ENCODE results near the gene PPP1R3E. TPM values are rescaled to one million over a fixed set of nuclear protein-coding genes. Genes with fewer than 3 reads are reported as not detected.
"Not testable (repeated sequence)": the region's sequence is repeated elsewhere in the genome, so short reads cannot be mapped to it uniquely, and the experiment has no call there.

PPP1R3E gene
- total RNA-seq, 8 experiments from 2014 or later = 6.1 to 21.3 (median 12.6) TPM

DNA sequence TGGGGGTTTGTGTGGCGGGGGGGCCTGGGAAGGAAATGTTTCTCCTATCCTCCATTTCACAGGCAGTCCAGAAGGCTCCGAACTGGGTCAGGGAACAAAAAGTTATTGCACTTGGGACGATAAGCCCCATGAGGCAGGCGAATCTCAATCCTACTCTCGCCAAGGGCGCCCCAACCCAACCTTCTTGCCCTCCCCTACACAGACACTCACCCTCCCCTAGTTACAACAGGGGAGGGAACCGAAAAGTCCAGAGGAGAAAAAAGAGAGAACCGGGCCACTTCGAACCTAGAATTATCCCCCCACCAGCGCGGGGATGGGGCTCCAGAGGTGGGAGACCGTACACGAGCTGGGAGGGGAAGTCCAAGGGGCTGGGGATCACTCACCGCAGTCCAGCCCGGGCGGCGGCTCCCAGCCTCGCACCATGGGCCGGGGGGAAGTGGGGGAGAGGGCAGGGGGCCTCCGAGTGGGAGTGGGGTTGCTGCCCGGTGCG, 17.1 kb downstream of the PPP1R3E start:
- H3K4me1 ChIP-seq (replicated peaks in 1 of 2) = peaks cover 8 to 17% of the 10 kb centered on the region in 2 donors
- H3K27ac ChIP-seq = peak overlapping the region in 1 of 2 donors; percentile 75
- peak; percentile 13 to 64 (median 58) for ATAC-seq (replicated peaks in 6 of 8)
- in situ Hi-C loops (cut with MboI; ENCODE audit: low pct_unique_long_range_greater_than_20kb in 2 of 9, low sequenced_read_pairs in 9 of 9, unreplicated experiment in 9 of 9) = no loop called here
- 0% methylated on average over 1 of the region's 22 CpGs; no CpG with 5 or more reads in 9 of the 10 experiments for WGBS, 10 experiments
- H3K4me3 ChIP-seq = peak overlapping the region; percentile 75 to 96 (median 84)

DNA sequence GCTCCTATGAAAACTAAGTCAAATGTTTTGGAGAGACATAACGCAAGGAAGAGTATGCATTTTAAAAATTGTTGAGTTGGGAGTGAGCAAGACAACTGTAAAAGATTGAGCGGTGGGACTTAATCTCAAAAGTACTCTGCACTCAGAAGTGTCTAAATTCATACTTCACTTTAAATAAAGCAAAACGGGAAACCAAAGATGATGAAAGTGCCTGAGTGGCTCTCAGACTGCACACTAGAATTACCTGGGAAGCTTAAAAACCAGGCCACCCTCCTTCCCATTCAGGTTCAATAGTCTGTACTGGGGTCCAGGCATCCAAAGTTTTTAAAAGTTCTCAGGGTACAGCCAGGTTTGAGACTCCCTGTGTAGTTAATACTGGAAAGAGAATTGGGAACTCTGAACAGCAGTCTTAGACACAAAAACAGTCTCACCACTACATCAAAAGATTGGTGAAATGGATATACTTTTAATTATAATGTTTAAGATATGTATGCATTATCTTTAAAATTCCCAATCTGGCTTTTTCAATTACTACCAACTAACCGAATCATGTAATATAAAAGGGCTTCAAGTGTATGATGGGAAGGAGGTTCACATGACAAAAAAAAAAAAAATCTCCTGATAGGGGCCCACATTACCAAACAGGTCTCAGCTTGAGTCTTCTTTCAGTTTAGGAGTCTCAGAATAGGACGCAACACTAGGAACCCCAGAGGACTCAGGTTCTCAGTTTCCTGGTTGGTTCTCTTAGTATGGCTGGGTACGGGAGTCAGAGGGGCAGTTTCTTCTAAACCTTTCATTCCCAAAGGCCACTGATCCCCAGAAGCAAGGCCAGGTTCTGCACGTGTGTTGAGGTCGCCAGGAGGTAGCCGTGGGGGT, 17.8 kb downstream of the PPP1R3E start:
- Histone ChIP-seq H3K27ac (no peak overlapping the region), H3K4me3 (peak overlapping the region; percentile 75 to 96 (median 84)), H3K4me1 (replicated peaks in 1 of 2) (peaks cover 14 to 24% of the 10 kb centered on the region in 2 donors)
- in situ Hi-C loops (cut with MboI; ENCODE audit: low pct_unique_long_range_greater_than_20kb in 2 of 9, low sequenced_read_pairs in 9 of 9, unreplicated experiment in 9 of 9) = no loop called here
- 27 to 87% (median 58%) methylated on average over 1 to 5 of the region's 9 CpGs for WGBS, 10 experiments
- no peak for ATAC-seq (replicated peaks in 6 of 8)

DNA sequence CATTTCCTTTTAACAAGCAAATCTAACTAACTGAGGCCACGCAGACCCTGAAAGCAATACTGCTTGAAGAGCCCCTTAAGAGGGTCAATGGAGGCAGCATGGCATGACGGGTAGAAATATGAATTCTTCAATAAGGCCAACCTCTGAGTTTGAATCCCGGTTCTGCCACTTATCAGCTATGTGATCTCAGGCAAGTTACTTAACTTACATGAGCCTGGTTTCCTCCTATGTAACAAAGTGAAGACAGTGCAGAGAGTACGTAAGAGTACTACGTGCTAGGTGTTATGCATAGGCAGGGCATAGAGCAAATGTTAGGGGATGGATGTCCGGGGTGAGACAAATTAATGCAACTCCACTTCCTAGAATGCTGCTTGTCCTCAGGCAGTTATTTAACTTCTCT, 21.4 kb downstream of the PPP1R3E start:
- 65 to 100% (median 96%) methylated on average over 1 to 6 of the region's 6 CpGs; no CpG with 5 or more reads in 4 of the 10 experiments for WGBS, 10 experiments
- in situ Hi-C loops (cut with MboI; ENCODE audit: low pct_unique_long_range_greater_than_20kb in 2 of 9, low sequenced_read_pairs in 9 of 9, unreplicated experiment in 9 of 9) = no loop called here
- ATAC-seq (replicated peaks in 6 of 8) = no peak

DNA sequence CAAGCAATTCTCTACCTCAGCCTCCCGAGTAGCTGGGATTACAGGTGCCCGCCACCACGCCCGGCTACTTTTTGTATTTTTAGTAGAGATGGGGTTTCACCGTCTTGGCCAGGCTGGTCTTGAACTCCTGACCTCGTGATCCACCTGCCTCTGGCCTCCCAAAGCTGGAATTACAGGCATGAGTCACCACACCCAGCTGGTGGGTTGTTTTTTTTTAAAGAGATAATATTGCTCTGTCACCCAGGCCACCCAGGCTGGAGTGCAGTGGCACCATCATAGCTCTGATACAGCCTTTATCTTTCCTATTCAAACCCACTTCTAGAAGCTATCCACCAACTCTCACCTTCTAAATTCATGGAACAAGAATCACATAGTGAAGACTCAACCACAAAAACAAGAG, 24.7 kb downstream of the PPP1R3E start:
- H3K27ac ChIP-seq; ATAC-seq (replicated peaks in 6 of 8); in situ Hi-C loops (cut with MboI; ENCODE audit: low pct_unique_long_range_greater_than_20kb in 2 of 9, low sequenced_read_pairs in 9 of 9, unreplicated experiment in 9 of 9); H3K4me3 ChIP-seq: not testable (repeated sequence)
- 55 to 100% (median 92%) methylated on average over 1 to 6 of the region's 6 CpGs; no CpG with 5 or more reads in 4 of the 10 experiments for WGBS, 10 experiments
- H3K4me1 ChIP-seq (replicated peaks in 1 of 2) = peaks cover 9 to 11% of the 10 kb centered on the region in 2 donors

More for the DNA sequence above, 21.4 kb downstream of the PPP1R3E start:
- Histone ChIP-seq H3K4me1 (replicated peaks in 1 of 2) (peaks cover 14 to 20% of the 10 kb centered on the region in 2 donors), H3K4me3 (no peak overlapping the region), H3K27ac (no peak overlapping the region)

DNA sequence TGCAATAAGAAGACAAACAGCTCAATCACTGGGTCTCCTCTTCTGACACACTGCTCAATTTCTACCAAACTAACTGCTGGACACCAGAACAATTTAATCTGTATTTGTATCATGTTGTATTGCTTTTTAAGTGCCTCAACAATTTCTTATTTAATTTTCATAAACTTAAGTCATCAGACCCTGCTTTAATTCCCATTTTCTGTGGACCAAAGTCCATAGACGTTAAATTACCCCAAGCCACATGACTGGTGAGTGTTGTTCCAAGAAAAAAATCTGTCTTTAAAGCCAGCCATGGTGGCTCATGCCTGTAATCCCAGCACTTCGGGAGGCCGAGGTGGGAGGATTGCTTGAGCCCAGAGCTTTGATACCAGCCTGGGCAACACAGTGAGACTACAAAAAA, 25.5 kb downstream of the PPP1R3E start:
- 73 to 100% (median 95%) methylated on average over 1 to 3 of the region's 3 CpGs; no CpG with 5 or more reads in 1 of the 10 experiments for WGBS, 10 experiments
- Histone ChIP-seq H3K4me3 (no peak overlapping the region), H3K4me1 (replicated peaks in 1 of 2) (peaks cover 9 to 11% of the 10 kb centered on the region in 2 donors), H3K27ac (no peak overlapping the region)
- in situ Hi-C loops (cut with MboI; ENCODE audit: low pct_unique_long_range_greater_than_20kb in 2 of 9, low sequenced_read_pairs in 9 of 9, unreplicated experiment in 9 of 9) = no loop called here
- ATAC-seq (replicated peaks in 6 of 8) = no peak

DNA sequence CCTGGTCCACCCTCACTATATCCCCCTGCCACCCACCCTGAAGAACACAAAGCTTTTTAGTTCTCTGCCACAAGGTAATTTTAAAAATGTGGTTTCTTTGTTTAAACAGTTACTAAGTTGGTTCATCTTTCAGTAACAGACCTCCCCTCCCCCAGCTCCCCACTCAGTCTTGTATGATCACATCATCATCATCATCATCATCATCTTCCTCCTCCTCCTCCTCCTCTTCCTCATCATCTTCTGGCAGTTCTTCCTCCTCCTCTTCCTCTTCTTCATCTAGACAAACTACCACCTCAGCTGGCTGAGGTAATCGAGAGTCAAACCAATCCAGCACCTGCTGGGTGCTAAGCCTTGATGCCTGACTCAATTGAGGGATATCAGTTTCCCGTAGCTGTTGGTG, 27.2 kb downstream of the PPP1R3E start:
- Histone ChIP-seq H3K27ac (no peak overlapping the region), H3K4me1 (replicated peaks in 1 of 2) (peaks cover 7 to 9% of the 10 kb centered on the region in 2 donors), H3K4me3 (no peak overlapping the region)
- in situ Hi-C loops (cut with MboI; ENCODE audit: low pct_unique_long_range_greater_than_20kb in 2 of 9, low sequenced_read_pairs in 9 of 9, unreplicated experiment in 9 of 9) = no loop called here
- ATAC-seq (replicated peaks in 6 of 8) = no peak
- WGBS, 10 experiments = 100% methylated on average over 1 to 2 of the region's 2 CpGs; no CpG with 5 or more reads in 6 of the 10 experiments

DNA sequence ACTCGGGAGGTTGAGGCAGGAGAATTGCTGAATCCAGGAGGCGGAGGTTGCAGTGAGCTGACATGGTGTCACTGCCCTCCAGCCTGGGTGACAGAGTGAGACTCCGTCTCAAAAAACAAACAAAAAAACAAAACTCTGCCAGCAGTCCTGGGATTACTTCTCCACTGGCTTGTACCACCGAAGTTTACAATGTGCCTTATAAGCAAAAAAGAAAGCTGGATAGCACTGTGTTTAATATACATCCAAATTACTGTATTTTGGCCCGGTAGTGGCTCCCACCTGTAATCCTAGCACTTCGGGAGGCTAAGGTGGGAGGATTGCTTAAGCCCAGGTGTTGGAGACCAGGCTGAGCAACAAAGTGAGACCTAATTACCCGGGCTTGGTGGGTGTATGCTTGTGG, 33.5 kb downstream of the PPP1R3E start:
- Histone ChIP-seq H3K4me3 (no peak overlapping the region), H3K4me1 (replicated peaks in 1 of 2) (no peaks in the 10 kb centered on the region), H3K27ac (no peak overlapping the region)
- 71 to 100% (median 96%) methylated on average over 1 to 4 of the region's 7 CpGs; no CpG with 5 or more reads in 2 of the 10 experiments for WGBS, 10 experiments
- no peak for ATAC-seq (replicated peaks in 6 of 8)
- in situ Hi-C loops (cut with MboI; ENCODE audit: low pct_unique_long_range_greater_than_20kb in 2 of 9, low sequenced_read_pairs in 9 of 9, unreplicated experiment in 9 of 9) = no loop called here

- H3K27ac ChIP-seq; H3K4me1 ChIP-seq (replicated peaks in 1 of 2); H3K4me3 ChIP-seq; in situ Hi-C loops (cut with MboI; ENCODE audit: low pct_unique_long_range_greater_than_20kb in 2 of 9, low sequenced_read_pairs in 9 of 9, unreplicated experiment in 9 of 9); ATAC-seq (replicated peaks in 6 of 8): not testable (repeated sequence)
- WGBS, 10 experiments = 0 to 100% (median 91%) methylated on average over 1 to 8 of the region's 8 CpGs
Observed at GRCh38 chr14:23260849-23261248, 41.8 kb downstream of the PPP1R3E start.

DNA sequence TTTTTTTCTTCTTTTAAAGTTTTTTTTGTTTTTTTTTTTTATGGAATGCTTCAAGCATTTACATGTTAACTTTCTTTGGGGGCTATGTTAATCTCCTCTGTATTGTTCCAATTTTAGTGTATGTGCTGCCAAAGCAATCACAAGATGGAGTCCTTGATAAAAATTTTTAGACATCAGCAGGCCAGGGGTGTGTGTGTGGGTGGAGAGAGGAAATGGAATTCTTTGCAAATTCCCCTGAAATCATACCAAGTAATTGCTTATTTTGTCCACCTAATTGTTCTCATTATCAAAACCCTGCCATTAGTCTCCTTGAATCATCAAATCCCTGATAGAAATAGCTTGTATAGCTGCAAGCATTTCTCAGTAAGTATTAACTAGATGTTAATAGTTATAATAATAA, 43.2 kb downstream of the PPP1R3E start:
- H3K27ac ChIP-seq = no peak overlapping the region
- H3K4me1 ChIP-seq (replicated peaks in 1 of 2) = no peaks in the 10 kb centered on the region
- H3K4me3 ChIP-seq = no peak overlapping the region
- no peak for ATAC-seq (replicated peaks in 6 of 8)
- in situ Hi-C loops (cut with MboI; ENCODE audit: low pct_unique_long_range_greater_than_20kb in 2 of 9, low sequenced_read_pairs in 9 of 9, unreplicated experiment in 9 of 9) = no loop called here

- ATAC-seq (replicated peaks in 6 of 8) = no peak
- H3K4me1 ChIP-seq (replicated peaks in 1 of 2) = no peaks in the 10 kb centered on the region
- no peak overlapping the region for H3K27ac ChIP-seq
- in situ Hi-C loops (cut with MboI; ENCODE audit: low pct_unique_long_range_greater_than_20kb in 2 of 9, low sequenced_read_pairs in 9 of 9, unreplicated experiment in 9 of 9) = no loop called here
- WGBS, 10 experiments = 71 to 100% (median 87%) methylated on average over 1 to 5 of the region's 5 CpGs; no CpG with 5 or more reads in 1 of the 10 experiments
- H3K4me3 ChIP-seq = no peak overlapping the region
Observed at GRCh38 chr14:23258256-23258655, 44.4 kb downstream of the PPP1R3E start.

DNA sequence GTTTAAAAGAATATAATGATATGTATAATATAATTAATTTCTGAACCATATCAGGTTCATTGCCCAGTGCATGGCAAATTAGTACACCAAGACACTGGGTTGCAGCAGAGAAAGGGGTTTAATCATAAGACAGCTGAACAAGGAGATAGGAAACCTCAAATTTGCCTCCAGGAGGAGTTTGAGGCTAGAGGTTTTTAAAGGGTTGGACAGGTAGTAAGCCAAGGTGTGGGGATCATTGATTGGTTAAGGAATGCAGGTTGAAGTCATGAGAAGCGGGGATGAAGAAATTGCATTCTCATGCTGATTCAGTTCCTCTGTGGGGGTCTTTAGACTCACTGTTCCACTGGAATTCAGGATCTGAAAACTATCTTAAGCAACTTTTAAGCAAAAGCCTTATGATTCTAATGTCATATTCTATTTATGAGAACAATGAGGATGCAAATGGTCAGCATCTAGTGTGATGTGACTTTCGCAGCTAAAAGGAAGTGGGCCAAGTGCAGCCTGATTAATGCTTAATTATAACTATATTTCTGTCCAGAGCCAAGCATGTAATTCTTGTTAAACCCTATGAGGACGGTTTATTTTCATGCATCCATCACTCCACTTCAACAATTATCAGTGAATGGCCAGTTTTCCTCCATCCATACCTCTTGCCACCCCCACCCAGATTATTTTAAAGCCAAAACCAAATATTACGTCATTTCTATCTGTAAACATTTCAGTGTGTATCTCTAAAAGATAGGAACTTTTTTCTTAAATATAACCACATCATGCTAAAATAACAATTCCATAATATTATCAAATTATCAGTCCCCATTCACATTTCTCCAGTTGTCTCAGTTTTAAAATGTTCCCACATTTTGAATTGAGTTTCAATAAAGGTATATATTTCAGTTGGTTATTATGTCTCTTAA, 50.0 kb downstream of the PPP1R3E start:
- Histone ChIP-seq H3K27ac (no peak overlapping the region), H3K4me1 (replicated peaks in 1 of 2) (no peaks in the 10 kb centered on the region), H3K4me3 (no peak overlapping the region)
- WGBS, 10 experiments = 40 to 80% (median 65%) methylated on average over 1 to 4 of the region's 4 CpGs
- no peak for ATAC-seq (replicated peaks in 6 of 8)
- in situ Hi-C loops (cut with MboI; ENCODE audit: low pct_unique_long_range_greater_than_20kb in 2 of 9, low sequenced_read_pairs in 9 of 9, unreplicated experiment in 9 of 9) = no loop called here

- in situ Hi-C loops (cut with MboI; ENCODE audit: low pct_unique_long_range_greater_than_20kb in 2 of 9, low sequenced_read_pairs in 9 of 9, unreplicated experiment in 9 of 9) = no loop called here
- no peak for ATAC-seq (replicated peaks in 6 of 8)
- H3K4me1 ChIP-seq (replicated peaks in 1 of 2) = no peaks in the 10 kb centered on the region
- 0 to 78% (median 43%) methylated on average over 1 to 3 of the region's 3 CpGs; no CpG with 5 or more reads in 2 of the 10 experiments for WGBS, 10 experiments
- H3K4me3 ChIP-seq = no peak overlapping the region
- no peak overlapping the region for H3K27ac ChIP-seq
Observed at GRCh38 chr14:23252006-23252405, 50.7 kb downstream of the PPP1R3E start.

DNA sequence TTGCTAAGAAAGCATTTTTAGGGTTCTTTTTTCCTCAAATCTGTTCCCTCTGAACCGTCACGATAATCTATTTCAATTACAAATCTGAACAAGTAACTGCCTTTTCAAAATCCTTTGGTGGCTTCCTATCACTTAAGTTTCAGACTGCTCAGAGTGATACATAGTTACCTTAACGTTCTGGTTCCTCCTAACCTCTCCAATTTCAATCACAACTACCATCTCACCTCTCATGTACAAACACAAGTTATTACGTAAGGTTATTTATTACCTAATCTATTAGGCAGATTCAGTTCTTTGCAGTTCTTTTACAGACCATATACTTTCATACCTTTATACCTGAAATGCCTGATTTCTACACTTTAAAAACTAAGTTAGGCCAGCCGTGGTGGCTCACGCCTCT, 52.8 kb downstream of the PPP1R3E start:
- in situ Hi-C loops (cut with MboI; ENCODE audit: low pct_unique_long_range_greater_than_20kb in 2 of 9, low sequenced_read_pairs in 9 of 9, unreplicated experiment in 9 of 9) = no loop called here
- no peak overlapping the region for H3K4me3 ChIP-seq
- no peak overlapping the region for H3K27ac ChIP-seq
- no peaks in the 10 kb centered on the region for H3K4me1 ChIP-seq (replicated peaks in 1 of 2)
- no peak for ATAC-seq (replicated peaks in 6 of 8)
- WGBS, 10 experiments = 11 to 87% (median 70%) methylated on average over 2 to 4 of the region's 6 CpGs; no CpG with 5 or more reads in 1 of the 10 experiments
